ENCODE results near the gene LILRB1. TPM values are rescaled to one million over a fixed set of nuclear protein-coding genes. Genes with fewer than 3 reads are reported as not detected.

LILRB1 gene
- total RNA-seq, 1 experiment from 2014 or later, result not detected

- BruUV-seq (replicated peaks), result no TSS peak
- no peaks in the 10 kb centered on the region for H3K9me3 Mint-ChIP-seq (ENCODE audit: low read depth, unreplicated experiment)
- no peaks in the 10 kb centered on the region for H3K36me3 Mint-ChIP-seq (ENCODE audit: insufficient read depth, unreplicated experiment)
- no peaks in the 10 kb centered on the region for H3K4me1 Mint-ChIP-seq (ENCODE audit: low read depth, unreplicated experiment)
- DNase-seq, result no peak
- H3K27ac Mint-ChIP-seq (ENCODE audit: unreplicated experiment), result no peak overlapping the region
- no peak overlapping the region for H3K4me3 Mint-ChIP-seq (ENCODE audit: low read depth, unreplicated experiment)
- peaks cover 64% of the 10 kb centered on the region for H3K27me3 Mint-ChIP-seq (ENCODE audit: unreplicated experiment)
- CTCF ChIA-PET, result no interaction called here
- intact Hi-C loops (cut with micrococcal nuclease; ENCODE audit: unreplicated experiment), result no loop called here
- no peak for TF ChIP-seq CTCF (IDR thresholded peaks at IDR 0.05; ENCODE audit: unreplicated experiment)
Observed at GRCh38 chr19:54648129-54648528, 17.8 kb downstream of the LILRB1 start.

DNA sequence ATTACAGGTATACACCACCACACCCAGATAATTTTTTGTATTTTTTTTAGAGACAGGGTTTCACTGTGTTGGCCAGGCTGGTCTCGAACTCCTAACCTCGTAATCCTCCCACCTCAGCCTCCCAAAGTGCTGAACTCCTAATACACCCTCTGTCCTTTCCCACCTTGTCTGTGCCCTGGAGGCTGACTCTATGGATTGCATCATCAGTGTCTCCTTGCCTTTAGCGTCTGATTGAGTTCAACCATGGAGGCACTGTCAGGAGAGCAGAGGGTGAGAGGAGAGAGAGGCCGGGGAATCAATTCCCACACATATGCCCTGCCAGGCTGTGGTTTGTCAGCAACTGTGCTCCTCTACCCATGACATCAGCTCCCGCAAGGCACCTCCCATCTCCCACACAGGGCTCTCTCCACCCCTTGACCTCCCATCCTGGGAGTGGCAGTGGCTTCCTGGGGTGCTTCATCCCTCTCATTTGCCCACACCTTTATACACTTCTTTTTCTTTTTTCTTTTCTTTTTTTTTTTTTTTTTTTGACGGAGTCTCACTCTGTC lies 19.9 kb downstream of the LILRB1 start:
- Mint-ChIP-seq H3K4me1 (ENCODE audit: low read depth, unreplicated experiment) (no peaks in the 10 kb centered on the region), H3K27me3 (ENCODE audit: unreplicated experiment) (peaks cover 58% of the 10 kb centered on the region), H3K36me3 (ENCODE audit: insufficient read depth, unreplicated experiment) (no peaks in the 10 kb centered on the region), H3K27ac (ENCODE audit: unreplicated experiment) (no peak overlapping the region), H3K4me3 (ENCODE audit: low read depth, unreplicated experiment) (no peak overlapping the region), H3K9me3 (ENCODE audit: low read depth, unreplicated experiment) (no peaks in the 10 kb centered on the region)
- BruUV-seq (replicated peaks), result no TSS peak
- CTCF ChIA-PET, result interaction anchor here (0.7 kb wide), 1 partner anchor 13 kb away, joined by 4 read pairs; no protein-coding TSS in a partner anchor
- no peak for TF ChIP-seq CTCF (IDR thresholded peaks at IDR 0.05; ENCODE audit: unreplicated experiment)
- DNase-seq, result no peak
- intact Hi-C loops (cut with micrococcal nuclease; ENCODE audit: unreplicated experiment), result no loop called here

DNA sequence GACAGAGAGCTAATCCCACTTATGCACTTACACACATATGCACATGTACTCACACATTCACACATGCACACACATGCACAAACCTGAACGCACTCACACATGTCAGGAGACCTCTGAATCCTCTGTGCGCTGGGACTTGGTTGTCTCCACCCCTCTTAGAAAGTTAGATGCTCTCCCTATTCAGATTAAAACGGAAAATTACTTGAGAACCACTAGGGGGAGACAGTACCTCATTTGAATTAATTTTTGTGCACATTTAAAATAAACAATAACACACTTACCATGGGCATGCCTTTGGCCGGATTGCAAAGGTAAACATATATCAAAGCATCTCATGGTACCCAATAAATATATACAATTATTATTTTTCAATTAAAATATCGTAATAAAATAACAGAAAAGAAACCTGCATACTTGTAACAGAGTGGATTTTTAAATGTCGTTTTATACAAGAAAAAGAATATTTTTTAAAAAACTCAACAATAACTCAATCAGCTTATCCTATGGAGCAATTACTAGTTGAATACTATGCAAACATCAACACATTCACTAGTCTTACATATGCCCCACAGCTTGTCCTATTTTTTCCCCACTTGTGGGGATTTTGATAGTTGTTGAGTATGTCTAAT lies 23.0 kb downstream of the LILRB1 start:
- Mint-ChIP-seq H3K4me1 (ENCODE audit: low read depth, unreplicated experiment) (no peaks in the 10 kb centered on the region), H3K4me3 (ENCODE audit: low read depth, unreplicated experiment) (no peak overlapping the region), H3K27ac (ENCODE audit: unreplicated experiment) (no peak overlapping the region), H3K36me3 (ENCODE audit: insufficient read depth, unreplicated experiment) (no peaks in the 10 kb centered on the region), H3K9me3 (ENCODE audit: low read depth, unreplicated experiment) (no peaks in the 10 kb centered on the region), H3K27me3 (ENCODE audit: unreplicated experiment) (peaks cover 64% of the 10 kb centered on the region)
- no TSS peak for BruUV-seq (replicated peaks)
- peak; percentile 54 for TF ChIP-seq CTCF (IDR thresholded peaks at IDR 0.05; ENCODE audit: unreplicated experiment)
- no peak for DNase-seq
- intact Hi-C loops (cut with micrococcal nuclease; ENCODE audit: unreplicated experiment), result loop anchor here (1.0 kb wide), 1 partner anchor 266 kb away; no protein-coding TSS in a partner anchor
- CTCF ChIA-PET, result no interaction called here

- Mint-ChIP-seq H3K4me3 (ENCODE audit: low read depth, unreplicated experiment) (no peak overlapping the region), H3K9me3 (ENCODE audit: low read depth, unreplicated experiment) (peaks cover 5% of the 10 kb centered on the region), H3K27ac (ENCODE audit: unreplicated experiment) (no peak overlapping the region), H3K36me3 (ENCODE audit: insufficient read depth, unreplicated experiment) (no peaks in the 10 kb centered on the region), H3K4me1 (ENCODE audit: low read depth, unreplicated experiment) (no peaks in the 10 kb centered on the region), H3K27me3 (ENCODE audit: unreplicated experiment) (peaks cover 62% of the 10 kb centered on the region)
- intact Hi-C loops (cut with micrococcal nuclease; ENCODE audit: unreplicated experiment), result no loop called here
- TF ChIP-seq CTCF (IDR thresholded peaks at IDR 0.05; ENCODE audit: unreplicated experiment), result no peak
- CTCF ChIA-PET, result no interaction called here
- BruUV-seq (replicated peaks), result no TSS peak
- no peak for DNase-seq
Observed at GRCh38 chr19:54654447-54655321, 24.4 kb downstream of the LILRB1 start.

Measured in Calu3 (cell line).